ENCODE data around the gene ZNF672. TPM values are rescaled to one million over a fixed set of nuclear protein-coding genes. Genes with fewer than 3 reads are reported as not detected.

Gene ZNF672
- total and polyA plus RNA-seq, 2 of the 4 experiments (the other 2 are of a cell fraction): 6.6 to 12.6 TPM

DNA sequence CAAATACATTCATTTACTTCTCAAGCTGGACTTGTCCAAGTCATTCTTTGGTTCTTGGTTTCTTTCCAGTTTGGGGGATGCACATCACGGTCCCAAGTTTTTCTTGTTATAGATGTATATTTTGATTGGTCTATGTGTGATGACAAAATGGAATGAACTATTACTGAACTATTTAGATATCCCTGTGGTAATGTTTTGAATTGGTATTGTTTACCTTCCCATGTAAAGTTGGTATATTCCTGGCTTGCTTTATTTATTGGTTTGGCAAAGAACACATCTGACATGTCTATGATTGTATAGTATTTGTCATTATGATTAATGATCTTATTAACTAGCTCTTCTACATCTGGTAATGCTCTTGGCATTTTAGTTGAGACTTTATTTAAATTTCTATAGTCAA lies 43.2 kb downstream of the ZNF672 start:
- no peak overlapping the region for H3K56ac ChIP-seq (ENCODE audit: extremely low read depth, insufficient read depth, low read length)
- no peak overlapping the region for H3K27ac ChIP-seq (ENCODE audit: insufficient read depth, low read length)
- H2BK20ac ChIP-seq (ENCODE audit: low read depth, low read length): no peak overlapping the region
- H4K91ac ChIP-seq (ENCODE audit: insufficient read depth, low read depth, low read length): no peak overlapping the region
- no peaks in the 10 kb centered on the region for H3K4me1 ChIP-seq (ENCODE audit: control insufficient read depth, insufficient read depth, low read length)
- H3K4me3 ChIP-seq (ENCODE audit: insufficient read depth, low read depth, low read length): no peak overlapping the region
- no peak overlapping the region for H3K23ac ChIP-seq (ENCODE audit: low read depth, low read length)
- H4K20me1 ChIP-seq (ENCODE audit: insufficient read depth, low read length): no peaks in the 10 kb centered on the region
- H3K4ac ChIP-seq (ENCODE audit: low read depth, low read length): no peak overlapping the region
- intact Hi-C loops (cut with micrococcal nuclease) (no loop called here), dilution Hi-C loops (cut with HindIII; ENCODE audit: low sequenced_read_pairs, unreplicated experiment) (no loop called here), in situ Hi-C loops (cut with MboI; ENCODE audit: low sequenced_read_pairs) (no loop called here)
- ChIA-PET POLR2A (ENCODE audit: unreplicated experiment) (no interaction called here), CTCF (interaction anchor here (1.3 kb wide), 1 partner anchor 25 kb away, joined by 4 read pairs; the partner anchor contains the start of gene PGBD2)
- no peak overlapping the region for H3K18ac ChIP-seq (ENCODE audit: low read depth, low read length)
- H3K79me1 ChIP-seq (ENCODE audit: low read depth in 1 of 2, low read length in 2 of 2): no peaks in the 10 kb centered on the region
- H3K36me3 ChIP-seq (ENCODE audit: control insufficient read depth, insufficient read depth, low read length): no peaks in the 10 kb centered on the region
- no peak for ATAC-seq (ENCODE audit: low read depth)
- no peak overlapping the region for H2BK5ac ChIP-seq (ENCODE audit: low read depth, low read length, poor library complexity, severe bottlenecking)
- no peak overlapping the region for H2AK9ac ChIP-seq (replicated peaks; ENCODE audit: low read depth, low read length, poor library complexity)
- no peak for DNase-seq
- H2BK15ac ChIP-seq (ENCODE audit: low read depth, low read length): no peak overlapping the region
- no peak overlapping the region for H2AK5ac ChIP-seq (ENCODE audit: low read depth, low read length)
- no peaks in the 10 kb centered on the region for H3K9me3 ChIP-seq (ENCODE audit: control insufficient read depth, insufficient read depth, low read length)
- no peak overlapping the region for H2AFZ ChIP-seq (replicated peaks; ENCODE audit: low read length, poor library complexity)
- no peak overlapping the region for H3K4me2 ChIP-seq (ENCODE audit: low read depth, low read length)
- H3K14ac ChIP-seq (replicated peaks; ENCODE audit: low read depth, low read length): no peak overlapping the region
- BruUV-seq (replicated peaks): no TSS peak
- H3K9me1 ChIP-seq (ENCODE audit: insufficient read depth, low read length): no peaks in the 10 kb centered on the region
- H3K27me3 ChIP-seq (ENCODE audit: control insufficient read depth, insufficient read depth, low read length): peaks cover 2% of the 10 kb centered on the region; the same call in 1 of the 2 replicates
- no peak overlapping the region for H2BK120ac ChIP-seq (ENCODE audit: low read depth, low read length)
- H4K5ac ChIP-seq (ENCODE audit: low read depth, low read length): no peak overlapping the region
- TF ChIP-seq POLR2A (IDR thresholded peaks at IDR 0.05; ENCODE audit: low read depth, low read length) (no peak), FOS (IDR thresholded peaks at IDR 0.05; ENCODE audit: low read depth, low read length) (no peak), BHLHE40 (IDR thresholded peaks at IDR 0.05; ENCODE audit: low read depth, low read length) (no peak), NFE2L2 (IDR thresholded peaks at IDR 0.05; ENCODE audit: low read depth, low read length) (no peak), SMC3 (IDR thresholded peaks at IDR 0.05; ENCODE audit: low read depth, low read length) (no peak), MXI1 (IDR thresholded peaks at IDR 0.05; ENCODE audit: borderline replicate concordance, low read depth, low read length) (no peak), MAZ (IDR thresholded peaks at IDR 0.05; ENCODE audit: borderline replicate concordance, low read depth, low read length) (no peak), RCOR1 (IDR thresholded peaks at IDR 0.05; ENCODE audit: insufficient replicate concordance, low read length) (no peak), MAFK (IDR thresholded peaks at IDR 0.05; ENCODE audit: low read depth, low read length) (no peak), CEBPB (IDR thresholded peaks at IDR 0.05; ENCODE audit: low read depth, low read length) (no peak), CHD1 (IDR thresholded peaks at IDR 0.05; ENCODE audit: low read depth, low read length) (no peak), RFX5 (IDR thresholded peaks at IDR 0.05; ENCODE audit: low read depth, low read length) (no peak), RAD21 (IDR thresholded peaks at IDR 0.05; ENCODE audit: low read length) (no peak)
- TF ChIP-seq, protein P1, sequence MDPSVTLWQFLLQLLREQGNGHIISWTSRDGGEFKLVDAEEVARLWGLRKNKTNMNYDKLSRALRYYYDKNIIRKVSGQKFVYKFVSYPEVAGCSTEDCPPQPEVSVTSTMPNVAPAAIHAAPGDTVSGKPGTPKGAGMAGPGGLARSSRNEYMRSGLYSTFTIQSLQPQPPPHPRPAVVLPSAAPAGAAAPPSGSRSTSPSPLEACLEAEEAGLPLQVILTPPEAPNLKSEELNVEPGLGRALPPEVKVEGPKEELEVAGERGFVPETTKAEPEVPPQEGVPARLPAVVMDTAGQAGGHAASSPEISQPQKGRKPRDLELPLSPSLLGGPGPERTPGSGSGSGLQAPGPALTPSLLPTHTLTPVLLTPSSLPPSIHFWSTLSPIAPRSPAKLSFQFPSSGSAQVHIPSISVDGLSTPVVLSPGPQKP (IDR thresholded peaks at IDR 0.05; ENCODE audit: borderline replicate concordance, low read depth, low read length): no peak
- TF ChIP-seq, protein P2, sequence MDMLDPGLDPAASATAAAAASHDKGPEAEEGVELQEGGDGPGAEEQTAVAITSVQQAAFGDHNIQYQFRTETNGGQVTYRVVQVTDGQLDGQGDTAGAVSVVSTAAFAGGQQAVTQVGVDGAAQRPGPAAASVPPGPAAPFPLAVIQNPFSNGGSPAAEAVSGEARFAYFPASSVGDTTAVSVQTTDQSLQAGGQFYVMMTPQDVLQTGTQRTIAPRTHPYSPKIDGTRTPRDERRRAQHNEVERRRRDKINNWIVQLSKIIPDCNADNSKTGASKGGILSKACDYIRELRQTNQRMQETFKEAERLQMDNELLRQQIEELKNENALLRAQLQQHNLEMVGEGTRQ (IDR thresholded peaks at IDR 0.05; ENCODE audit: low read depth, low read length): no peak
- TF ChIP-seq, protein P3, sequence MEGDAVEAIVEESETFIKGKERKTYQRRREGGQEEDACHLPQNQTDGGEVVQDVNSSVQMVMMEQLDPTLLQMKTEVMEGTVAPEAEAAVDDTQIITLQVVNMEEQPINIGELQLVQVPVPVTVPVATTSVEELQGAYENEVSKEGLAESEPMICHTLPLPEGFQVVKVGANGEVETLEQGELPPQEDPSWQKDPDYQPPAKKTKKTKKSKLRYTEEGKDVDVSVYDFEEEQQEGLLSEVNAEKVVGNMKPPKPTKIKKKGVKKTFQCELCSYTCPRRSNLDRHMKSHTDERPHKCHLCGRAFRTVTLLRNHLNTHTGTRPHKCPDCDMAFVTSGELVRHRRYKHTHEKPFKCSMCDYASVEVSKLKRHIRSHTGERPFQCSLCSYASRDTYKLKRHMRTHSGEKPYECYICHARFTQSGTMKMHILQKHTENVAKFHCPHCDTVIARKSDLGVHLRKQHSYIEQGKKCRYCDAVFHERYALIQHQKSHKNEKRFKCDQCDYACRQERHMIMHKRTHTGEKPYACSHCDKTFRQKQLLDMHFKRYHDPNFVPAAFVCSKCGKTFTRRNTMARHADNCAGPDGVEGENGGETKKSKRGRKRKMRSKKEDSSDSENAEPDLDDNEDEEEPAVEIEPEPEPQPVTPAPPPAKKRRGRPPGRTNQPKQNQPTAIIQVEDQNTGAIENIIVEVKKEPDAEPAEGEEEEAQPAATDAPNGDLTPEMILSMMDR (conservative IDR thresholded peaks at IDR 0.05; ENCODE audit: low read depth, low read length): no peak
- WGBS, 2 experiments (ENCODE audit: extremely low coverage in 2 of 2, insufficient read length in 1 of 2): no CpG with 5 or more reads among the region's 1 CpG
- H3K9ac ChIP-seq (ENCODE audit: low read depth, low read length): no peak overlapping the region
- no peak overlapping the region for H4K8ac ChIP-seq (ENCODE audit: low read depth in 2 of 2, low read length in 2 of 2)

Data from IMR-90 (cell line).